A549 treated with Mapracorat at 1 μM for 4 hours (cell line): Measurements from ENCODE around the gene CIB4. TPM values are rescaled to one million over a fixed set of nuclear protein-coding genes. Genes with fewer than 3 reads are reported as not detected.

ENCODE experiments used
- total RNA-seq: library from RNA; stranded (reverse); fragments of 200-300 nt; extraction: Qiagen RNA extraction; gene quantifications from 5 replicates; pipeline ENCODE4 v1.2.3, GENCODE V29; 2022

Gene CIB4
- total RNA-seq = 0.31 to 0.38 TPM (median 0.35 TPM) in 3 of 5 replicates, not detected in the others

GRCh38 chr2:26640781-26641564 lies at the start of gene CIB4:
TSS of gene CIB4 (minus strand) at chr2:26641366. CDS start at chr2:26641314, 52 bp downstream.

Other genes with a start within 250 kb of the CIB4 start
- 0.16 to 0.46 TPM (median 0.38 TPM) in 5 replicates for gene DRC1, start 239.4 kb downstream of the CIB4 start, total RNA-seq
- 0.03 to 0.21 TPM (median 0.15 TPM) in 5 replicates for gene OTOF, start 163.2 kb downstream of the CIB4 start, total RNA-seq
- gene KCNK3, start 51.4 kb upstream of the CIB4 start, total RNA-seq = 0.43 to 0.94 TPM (median 0.79 TPM) in 5 replicates
- 32.7 to 38.7 TPM (median 35.5 TPM) in 5 replicates for gene SLC35F6, start 122.9 kb upstream of the CIB4 start, total RNA-seq
- 40.4 to 56.5 TPM (median 52.3 TPM) in 5 replicates for gene CENPA, start 144.7 kb upstream of the CIB4 start, total RNA-seq
- gene DPYSL5, start 206.8 kb upstream of the CIB4 start, total RNA-seq = 3.6 to 7.7 TPM (median 5.3 TPM) in 5 replicates